Thyroid gland (tissue), 4 donors: ENCODE results near the gene PACSIN1. TPM values are rescaled to one million over a fixed set of nuclear protein-coding genes. Genes with fewer than 3 reads are reported as not detected.

Source experiments
- DNase-seq, 2 donors: peaks; one replicate each; pipeline ENCODE4 v3.0.0-alpha.2; 2019
- H3K27ac ChIP-seq, 3 donors: fragments of 200-600 bp; sonication (generic); 1 replicate in 2 of 3; 2 replicates in 1 of 3; pipeline ENCODE4 v1.5.1; 2016 to 2019; ENCODE audit warnings: mild to moderate bottlenecking in 1 of 3, moderate library complexity in 1 of 3
- H3K27me3 ChIP-seq: fragments of 200-600 bp; sonication (generic); one replicate; pipeline ENCODE4 v1.5.1; 2019
- H3K36me3 ChIP-seq, 2 donors: fragments of 200-600 bp; sonication (generic); one replicate each; pipeline ENCODE4 v1.5.1; 2016 to 2019
- H3K4me1 ChIP-seq, 2 donors: fragments of 200-600 bp; sonication (generic); one replicate each; pipeline ENCODE4 v1.5.1; 2017 to 2019
- H3K4me3 ChIP-seq, 3 donors: fragments of 200-600 bp; sonication (generic); replicated peaks in 1 of 3; 1 replicate in 2 of 3; 2 replicates in 1 of 3; pipeline ENCODE4 v1.5.1; 2016; ENCODE audit warnings: mild to moderate bottlenecking in 1 of 3
- H3K9me3 ChIP-seq: fragments of 200-600 bp; sonication (generic); one replicate; pipeline ENCODE4 v1.5.1; 2017
- CTCF ChIP-seq, 6 experiments: fragments of 200-600 bp in 3 of 6; fragments of 450-650 bp in 3 of 6; sonication (generic) in 3 of 6; IDR thresholded peaks; one replicate each; pipeline ENCODE4 v1.5.1; 2016 to 2019; ENCODE audit warnings: antibody characterized with exemption in 6 of 6, mild to moderate bottlenecking in 2 of 6, inconsistent platforms in 1 of 6, moderate library complexity in 1 of 6
- POLR2A ChIP-seq, 2 donors: fragments of 450-650 bp; IDR thresholded peaks; one replicate each; pipeline ENCODE4 v1.6.1; 2017; ENCODE audit warnings: antibody characterized with exemption in 2 of 2, mild to moderate bottlenecking in 2 of 2, moderate library complexity in 1 of 2
- WGBS, 2 donors: methylation state at CpG; one replicate each; pipeline ENCODE4 v1.1.5; 2017; 5-methylcytosine and 5-hydroxymethylcytosine counted together
- intact Hi-C: fragments of 100-400 bp; cut with DNase I; formaldehyde crosslinking; loops from one replicate; pipeline ENCODE4 v1.15.1; 2023
- total RNA-seq, 4 donors: library from RNA; depleted of rRNA; stranded (reverse); fragments of >200 nt; gene quantifications; one replicate each; pipeline ENCODE4 v1.2.3, GENCODE V29; 2016

Gene PACSIN1
- total RNA-seq, 4 donors from 2014 or later: 0.11 TPM; not detected in 3

GRCh38 chr6:34487536-34487935 lies 21.7 kb downstream of the PACSIN1 start:
- Histone ChIP-seq H3K4me1 (no peaks in the 10 kb centered on the region), H3K27me3 (no peaks in the 10 kb centered on the region), H3K27ac (no peak overlapping the region), H3K9me3 (no peaks in the 10 kb centered on the region), H3K4me3 (no peak overlapping the region), H3K36me3 (no peaks in the 10 kb centered on the region)
- intact Hi-C loops: no loop called here
- TF ChIP-seq CTCF (IDR thresholded peaks at IDR 0.05) (no peak), POLR2A (IDR thresholded peaks at IDR 0.05) (no peak)
- 69 to 89% methylated on average over 5 of the region's 5 CpGs for WGBS, 2 donors
- no peak for DNase-seq

- H3K27ac ChIP-seq: no peak overlapping the region
- intact Hi-C loops: no loop called here
- no peaks in the 10 kb centered on the region for H3K36me3 ChIP-seq
- H3K9me3 ChIP-seq: no peaks in the 10 kb centered on the region
- H3K4me3 ChIP-seq: no peak overlapping the region
- no peaks in the 10 kb centered on the region for H3K27me3 ChIP-seq
- no peak for TF ChIP-seq POLR2A (IDR thresholded peaks at IDR 0.05)
- TF ChIP-seq CTCF (IDR thresholded peaks at IDR 0.05): no peak
- H3K4me1 ChIP-seq: no peaks in the 10 kb centered on the region
- DNase-seq: no peak
- WGBS, 2 donors: 82 to 86% methylated on average over 7 to 9 of the region's 9 CpGs
Measured at GRCh38 chr6:34489207-34489805, 23.4 kb downstream of the PACSIN1 start.

GRCh38 chr6:34490390-34491090 lies 24.7 kb downstream of the PACSIN1 start:
- intact Hi-C loops: no loop called here
- Histone ChIP-seq H3K9me3 (no peaks in the 10 kb centered on the region), H3K27me3 (no peaks in the 10 kb centered on the region), H3K27ac (no peak overlapping the region), H3K36me3 (no peaks in the 10 kb centered on the region), H3K4me3 (no peak overlapping the region), H3K4me1 (no peaks in the 10 kb centered on the region)
- no peak for DNase-seq
- no peak for TF ChIP-seq POLR2A (IDR thresholded peaks at IDR 0.05)
- TF ChIP-seq CTCF (IDR thresholded peaks at IDR 0.05): no peak
- WGBS, 2 donors: 83 to 84% methylated on average over 20 of the region's 20 CpGs

- DNase-seq: no peak
- TF ChIP-seq POLR2A (IDR thresholded peaks at IDR 0.05) (no peak), CTCF (IDR thresholded peaks at IDR 0.05) (no peak)
- H3K36me3 ChIP-seq: no peaks in the 10 kb centered on the region
- no peak overlapping the region for H3K27ac ChIP-seq
- H3K27me3 ChIP-seq: no peaks in the 10 kb centered on the region
- no peaks in the 10 kb centered on the region for H3K9me3 ChIP-seq
- no peaks in the 10 kb centered on the region for H3K4me1 ChIP-seq
- intact Hi-C loops: no loop called here
- whole genome bisulfite sequencing, 2 donors: 55 to 70% methylated on average over 10 of the region's 10 CpGs
- no peak overlapping the region for H3K4me3 ChIP-seq
Measured at GRCh38 chr6:34491091-34491430, 25.2 kb downstream of the PACSIN1 start.

- Histone ChIP-seq H3K9me3 (no peaks in the 10 kb centered on the region), H3K27ac (no peak overlapping the region)
- 78 to 94% methylated on average over 4 of the region's 4 CpGs for WGBS, 2 donors
Measured at GRCh38 chr6:34493344-34493743, 27.5 kb downstream of the PACSIN1 start.

More at GRCh38 chr6:34493344-34493743, 27.5 kb downstream of the PACSIN1 start:
- no peaks in the 10 kb centered on the region for H3K27me3 ChIP-seq
- no peak for DNase-seq
- intact Hi-C loops: no loop called here
- H3K36me3 ChIP-seq: no peaks in the 10 kb centered on the region
- TF ChIP-seq CTCF (IDR thresholded peaks at IDR 0.05) (no peak), POLR2A (IDR thresholded peaks at IDR 0.05) (no peak)
- H3K4me1 ChIP-seq: no peaks in the 10 kb centered on the region
- no peak overlapping the region for H3K4me3 ChIP-seq
